GM23338 (cell line): ENCODE measurements around the gene HOXA3. TPM values are rescaled to one million over a fixed set of nuclear protein-coding genes. Genes with fewer than 3 reads are reported as not detected.

ENCODE experiments used
- ATAC-seq: fragments of 200-7000 bp; cut with Tn5 transposase; 3 replicates; pipeline ENCODE4 v1.9.1; 2020
- DNase-seq: peaks from one replicate; pipeline ENCODE4 v3.0.0-alpha.2; 2015; ENCODE audit warnings: low spot score
- H2AFZ ChIP-seq: fragments of 200-600 bp; sonication (generic); 2 replicates; pipeline ENCODE4 v1.8.0; 2016; ENCODE audit warnings: antibody characterized with exemption, mild to moderate bottlenecking, moderate library complexity
- H3F3A ChIP-seq: fragments of 200-600 bp; sonication (generic); replicated peaks from 2 replicates; pipeline ENCODE4 v1.8.0; 2017; ENCODE audit warnings: antibody characterized with exemption, mixed run types, low read depth
- H3K27ac ChIP-seq: fragments of 200-600 bp; sonication (generic); 2 replicates; pipeline ENCODE4 v1.6.1; 2016; ENCODE audit warnings: low read depth
- H3K27me3 ChIP-seq: fragments of 200-600 bp; sonication (generic); 2 replicates; pipeline ENCODE4 v1.8.0; 2016; ENCODE audit warnings: mild to moderate bottlenecking, mixed run types, moderate library complexity; ENCODE audit not compliant: insufficient read depth
- H3K36me3 ChIP-seq: fragments of 200-600 bp; sonication (generic); 2 replicates; pipeline ENCODE4 v1.8.0; 2016; ENCODE audit warnings: mild to moderate bottlenecking; ENCODE audit not compliant: insufficient read depth
- H3K4me1 ChIP-seq: fragments of 200-600 bp; sonication (generic); 2 replicates; pipeline ENCODE4 v1.8.0; 2016; ENCODE audit warnings: mild to moderate bottlenecking, moderate library complexity; ENCODE audit not compliant: insufficient read depth
- H3K4me2 ChIP-seq: fragments of 200-600 bp; sonication (generic); 2 replicates; pipeline ENCODE4 v1.7.1; 2017; ENCODE audit warnings: mixed run types
- H3K4me3 ChIP-seq: fragments of 200-600 bp; sonication (generic); 2 replicates; pipeline ENCODE4 v1.6.1; 2016; ENCODE audit warnings: mixed run types
- H3K79me2 ChIP-seq: fragments of 200-600 bp; sonication (generic); replicated peaks from 2 replicates; pipeline ENCODE4 v1.8.0; 2017; ENCODE audit warnings: mild to moderate bottlenecking; ENCODE audit not compliant: insufficient read depth
- H3K9me2 ChIP-seq: fragments of 200-600 bp; sonication (generic); 2 replicates; pipeline ENCODE4 v1.8.0; 2017; ENCODE audit not compliant: insufficient read depth
- H4K20me1 ChIP-seq: fragments of 200-600 bp; sonication (generic); replicated peaks from 2 replicates; pipeline ENCODE4 v1.8.0; 2017; ENCODE audit warnings: mild to moderate bottlenecking; ENCODE audit not compliant: insufficient read depth
- H3K27ac Mint-ChIP-seq: 2 replicates; pipeline ENCODE4 v1.8.0; 2020; ENCODE audit warnings: inconsistent platforms, mild to moderate bottlenecking, moderate library complexity, mixed read lengths
- H3K27me3 Mint-ChIP-seq: 3 replicates; pipeline ENCODE4 v1.8.0; 2022; ENCODE audit warnings: low read depth, mild to moderate bottlenecking, moderate library complexity, mixed read lengths, inconsistent platforms; ENCODE audit not compliant: insufficient read depth, poor library complexity
- H3K36me3 Mint-ChIP-seq: 3 replicates; pipeline ENCODE4 v1.8.0; 2021; ENCODE audit warnings: low read depth, mild to moderate bottlenecking, inconsistent platforms, moderate library complexity, mixed read lengths
- H3K4me1 Mint-ChIP-seq: 3 replicates; pipeline ENCODE4 v1.8.0; 2020; ENCODE audit warnings: mild to moderate bottlenecking, inconsistent platforms, mixed read lengths
- H3K4me3 Mint-ChIP-seq: 3 replicates; pipeline ENCODE4 v1.8.0; 2021; ENCODE audit warnings: moderate library complexity, mild to moderate bottlenecking, inconsistent platforms, mixed read lengths
- H3K9me3 Mint-ChIP-seq: 3 replicates; pipeline ENCODE4 v1.8.0; 2020; ENCODE audit warnings: moderate library complexity, mild to moderate bottlenecking, inconsistent platforms, mixed read lengths
- CREB1 ChIP-seq: fragments of 250-450 bp; sonication (Bioruptor Pico); IDR thresholded peaks from 2 replicates; pipeline ENCODE4 v1.5.0; 2020; ENCODE audit warnings: low read depth, mild to moderate bottlenecking, moderate library complexity
- EZH2 ChIP-seq: fragments of 200-600 bp; sonication (generic); IDR thresholded peaks from one replicate; pipeline ENCODE4 v1.8.0; 2017; ENCODE audit warnings: antibody characterized with exemption, mild to moderate bottlenecking, low read depth; ENCODE audit not compliant: unreplicated experiment
- EZH2phosphoT487 ChIP-seq: fragments of 200-600 bp; sonication (generic); IDR thresholded peaks from one replicate; pipeline ENCODE4 v1.8.1; 2018; ENCODE audit warnings: antibody characterized with exemption; ENCODE audit not compliant: unreplicated experiment
- JUNB ChIP-seq: IDR thresholded peaks from one replicate; pipeline ENCODE4 v1.6.1; 2016; ENCODE audit warnings: antibody characterized with exemption; ENCODE audit not compliant: unreplicated experiment
- POLR2AphosphoS5 ChIP-seq: IDR thresholded peaks from 2 replicates; pipeline ENCODE4 v1.6.1; 2016; ENCODE audit warnings: antibody characterized with exemption, low read depth
- ZNF114 ChIP-seq: fragments of 250-450 bp; sonication (Bioruptor Pico); IDR thresholded peaks from 2 replicates; pipeline ENCODE4 v1.5.0; 2020; ENCODE audit warnings: mild to moderate bottlenecking, moderate library complexity
- ZNF331 ChIP-seq: fragments of 250-450 bp; sonication (Bioruptor Pico); IDR thresholded peaks from 2 replicates; pipeline ENCODE4 v1.5.0; 2020; ENCODE audit warnings: low read depth, mild to moderate bottlenecking, moderate library complexity
- polyA plus RNA-seq: library from polyadenylated mRNA; unstranded; fragments of >200 nt; fragmentation: Nextera tagmentation; extraction: Ambion mirVana; gene quantifications from 2 replicates; pipeline ENCODE4 v1.2.1, GENCODE V29; 2016
- total RNA-seq: library from RNA; depleted of rRNA; stranded (reverse); fragments of >200 nt; shearing (Covaris generic); gene quantifications from 2 replicates; pipeline ENCODE4 v1.2.3, GENCODE V29; 2014
- TF ChIP-seq, protein P1 (sequence below): IDR thresholded peaks from one replicate; pipeline ENCODE4 v1.6.1; 2018; ENCODE audit warnings: antibody characterized with exemption; ENCODE audit not compliant: unreplicated experiment
- TF ChIP-seq, protein P2 (sequence below): IDR thresholded peaks from 2 replicates; pipeline ENCODE4 v1.6.1; 2016; ENCODE audit warnings: antibody characterized with exemption
- TF ChIP-seq, protein P3 (sequence below), 2 experiments: fragments of 200-600 bp in 1 of 2; sonication (generic) in 1 of 2; conservative IDR thresholded peaks; 2 replicates each; pipeline versions ENCODE4 v1.5.1 to v1.6.1; 2016 to 2017; ENCODE audit warnings: antibody characterized with exemption in 2 of 2, low read depth in 2 of 2, mild to moderate bottlenecking in 2 of 2, moderate library complexity in 1 of 2

Gene HOXA3
- total and polyA plus RNA-seq, 2 experiments from 2014 or later: not detected

DNA sequence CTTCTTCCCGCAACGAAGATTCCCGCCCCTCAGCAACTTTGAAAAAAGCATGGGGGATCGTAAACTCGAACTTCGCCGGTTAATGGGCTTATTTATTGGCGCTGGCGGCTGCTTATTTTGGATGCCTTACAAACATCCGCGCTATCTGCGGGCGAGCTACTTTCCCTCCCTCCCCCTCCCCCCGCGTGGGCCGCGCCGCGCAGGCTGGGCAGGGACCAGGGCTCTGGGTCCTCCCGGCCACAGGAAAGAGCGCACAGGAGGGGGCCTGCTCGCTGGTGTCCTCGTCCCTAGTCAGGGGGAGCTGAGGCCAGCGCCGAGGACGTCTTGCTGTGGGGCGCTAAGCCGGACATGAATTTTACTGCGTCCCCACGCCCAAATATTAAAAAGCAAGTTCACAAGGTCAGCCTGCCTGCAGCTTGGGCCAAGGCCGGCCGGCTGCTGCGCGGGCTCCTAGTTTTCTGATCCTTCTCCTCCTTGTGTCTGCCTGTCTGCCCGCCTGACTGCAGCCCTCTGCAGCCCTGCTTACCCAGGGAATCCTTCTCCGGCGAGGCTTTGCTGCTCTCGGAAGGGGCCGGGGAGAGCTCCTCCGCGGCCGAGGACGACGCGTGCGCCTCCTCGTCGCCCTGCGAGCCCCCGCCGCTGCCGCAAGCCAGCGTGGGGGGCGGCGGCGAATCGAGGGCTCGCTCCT lies 20.6 kb upstream of the HOXA3 start:
- peak; percentile 48 for DNase-seq
- ATAC-seq: peak; percentile 2; the same call in 2 of the 3 replicates
- Mint-ChIP-seq H3K36me3 (no peaks in the 10 kb centered on the region; the same call in 2 of the 3 replicates), H3K27ac (no peak overlapping the region), H3K4me3 (no peak overlapping the region), H3K9me3 (peaks cover 11% of the 10 kb centered on the region; the same call in 2 of the 3 replicates), H3K27me3 (peaks cover 95% of the 10 kb centered on the region), H3K4me1 (peaks cover 15% of the 10 kb centered on the region; the same call in 2 of the 3 replicates)
- Histone ChIP-seq H3F3A (peaks cover 51% of the 10 kb centered on the region), H4K20me1 (peaks cover 46% of the 10 kb centered on the region), H3K27me3 (peaks cover 100% of the 10 kb centered on the region), H3K79me2 (no peaks in the 10 kb centered on the region), H3K4me1 (peaks cover 29% of the 10 kb centered on the region), H3K4me2 (peak overlapping the region; percentile 70; the same call in 1 of the 2 replicates), H3K36me3 (no peaks in the 10 kb centered on the region), H3K9me2 (no peaks in the 10 kb centered on the region), H3K4me3 (peak overlapping the region; percentile 43; the same call in 1 of the 2 replicates), H2AFZ (no peak overlapping the region), H3K27ac (no peak overlapping the region)
- TF ChIP-seq ZNF331 (CRISPR knock-in tag) (no peak), JUNB (no peak), POLR2AphosphoS5 (no peak), EZH2 (peak; percentile 72)
- TF ChIP-seq, protein P1, sequence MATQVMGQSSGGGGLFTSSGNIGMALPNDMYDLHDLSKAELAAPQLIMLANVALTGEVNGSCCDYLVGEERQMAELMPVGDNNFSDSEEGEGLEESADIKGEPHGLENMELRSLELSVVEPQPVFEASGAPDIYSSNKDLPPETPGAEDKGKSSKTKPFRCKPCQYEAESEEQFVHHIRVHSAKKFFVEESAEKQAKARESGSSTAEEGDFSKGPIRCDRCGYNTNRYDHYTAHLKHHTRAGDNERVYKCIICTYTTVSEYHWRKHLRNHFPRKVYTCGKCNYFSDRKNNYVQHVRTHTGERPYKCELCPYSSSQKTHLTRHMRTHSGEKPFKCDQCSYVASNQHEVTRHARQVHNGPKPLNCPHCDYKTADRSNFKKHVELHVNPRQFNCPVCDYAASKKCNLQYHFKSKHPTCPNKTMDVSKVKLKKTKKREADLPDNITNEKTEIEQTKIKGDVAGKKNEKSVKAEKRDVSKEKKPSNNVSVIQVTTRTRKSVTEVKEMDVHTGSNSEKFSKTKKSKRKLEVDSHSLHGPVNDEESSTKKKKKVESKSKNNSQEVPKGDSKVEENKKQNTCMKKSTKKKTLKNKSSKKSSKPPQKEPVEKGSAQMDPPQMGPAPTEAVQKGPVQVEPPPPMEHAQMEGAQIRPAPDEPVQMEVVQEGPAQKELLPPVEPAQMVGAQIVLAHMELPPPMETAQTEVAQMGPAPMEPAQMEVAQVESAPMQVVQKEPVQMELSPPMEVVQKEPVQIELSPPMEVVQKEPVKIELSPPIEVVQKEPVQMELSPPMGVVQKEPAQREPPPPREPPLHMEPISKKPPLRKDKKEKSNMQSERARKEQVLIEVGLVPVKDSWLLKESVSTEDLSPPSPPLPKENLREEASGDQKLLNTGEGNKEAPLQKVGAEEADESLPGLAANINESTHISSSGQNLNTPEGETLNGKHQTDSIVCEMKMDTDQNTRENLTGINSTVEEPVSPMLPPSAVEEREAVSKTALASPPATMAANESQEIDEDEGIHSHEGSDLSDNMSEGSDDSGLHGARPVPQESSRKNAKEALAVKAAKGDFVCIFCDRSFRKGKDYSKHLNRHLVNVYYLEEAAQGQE: no peak
- TF ChIP-seq, protein P2, sequence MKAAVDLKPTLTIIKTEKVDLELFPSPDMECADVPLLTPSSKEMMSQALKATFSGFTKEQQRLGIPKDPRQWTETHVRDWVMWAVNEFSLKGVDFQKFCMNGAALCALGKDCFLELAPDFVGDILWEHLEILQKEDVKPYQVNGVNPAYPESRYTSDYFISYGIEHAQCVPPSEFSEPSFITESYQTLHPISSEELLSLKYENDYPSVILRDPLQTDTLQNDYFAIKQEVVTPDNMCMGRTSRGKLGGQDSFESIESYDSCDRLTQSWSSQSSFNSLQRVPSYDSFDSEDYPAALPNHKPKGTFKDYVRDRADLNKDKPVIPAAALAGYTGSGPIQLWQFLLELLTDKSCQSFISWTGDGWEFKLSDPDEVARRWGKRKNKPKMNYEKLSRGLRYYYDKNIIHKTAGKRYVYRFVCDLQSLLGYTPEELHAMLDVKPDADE: no peak

DNA sequence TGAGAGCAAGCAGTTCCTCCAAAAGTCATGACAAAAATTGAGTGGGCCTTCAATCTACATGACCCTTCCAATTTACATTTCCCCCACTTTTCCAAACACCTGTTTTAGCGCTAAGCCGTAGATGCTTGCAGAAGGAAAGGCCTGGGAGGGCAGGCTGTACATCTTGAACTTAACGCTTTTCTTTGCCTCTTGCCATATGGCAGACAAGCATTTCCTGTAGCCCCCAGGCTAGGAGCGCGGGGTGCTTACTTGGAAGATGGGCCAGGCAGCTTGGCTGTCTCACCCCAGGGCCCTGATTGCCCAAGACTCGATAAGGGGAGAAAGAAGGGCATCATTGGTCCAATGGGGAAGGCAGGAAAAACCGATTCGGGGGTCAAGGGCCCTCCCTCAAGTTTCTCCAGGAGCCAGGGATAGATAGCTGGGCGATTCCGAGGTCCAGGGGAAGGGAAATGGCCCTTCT lies 20.0 kb upstream of the HOXA3 start:
- no peak overlapping the region for H3K27ac Mint-ChIP-seq
- peaks cover 95% of the 10 kb centered on the region for H3K27me3 Mint-ChIP-seq
- H3K79me2 ChIP-seq: no peaks in the 10 kb centered on the region
- H3F3A ChIP-seq: peaks cover 50% of the 10 kb centered on the region
- H3K27ac ChIP-seq: no peak overlapping the region
- H3K4me1 ChIP-seq: peaks cover 29% of the 10 kb centered on the region
- H3K9me2 ChIP-seq: no peaks in the 10 kb centered on the region
- H4K20me1 ChIP-seq: peaks cover 47% of the 10 kb centered on the region
- H3K27me3 ChIP-seq: peaks cover 100% of the 10 kb centered on the region
- peaks cover 15% of the 10 kb centered on the region; the same call in 2 of the 3 replicates for H3K4me1 Mint-ChIP-seq
- H3K4me2 ChIP-seq: no peak overlapping the region; the same call in 1 of the 2 replicates
- no peak overlapping the region for H3K4me3 Mint-ChIP-seq
- H3K9me3 Mint-ChIP-seq: peaks cover 11% of the 10 kb centered on the region; the same call in 2 of the 3 replicates
- no peaks in the 10 kb centered on the region for H3K36me3 ChIP-seq
- ATAC-seq (no peak), DNase-seq (no peak)
- H3K4me3 ChIP-seq: no peak overlapping the region
- no peak overlapping the region for H2AFZ ChIP-seq
- no peaks in the 10 kb centered on the region; the same call in 2 of the 3 replicates for H3K36me3 Mint-ChIP-seq
- peak; percentile 70 for TF ChIP-seq EZH2
- peak; percentile 58 for TF ChIP-seq EZH2phosphoT487
- TF ChIP-seq, protein P3, sequence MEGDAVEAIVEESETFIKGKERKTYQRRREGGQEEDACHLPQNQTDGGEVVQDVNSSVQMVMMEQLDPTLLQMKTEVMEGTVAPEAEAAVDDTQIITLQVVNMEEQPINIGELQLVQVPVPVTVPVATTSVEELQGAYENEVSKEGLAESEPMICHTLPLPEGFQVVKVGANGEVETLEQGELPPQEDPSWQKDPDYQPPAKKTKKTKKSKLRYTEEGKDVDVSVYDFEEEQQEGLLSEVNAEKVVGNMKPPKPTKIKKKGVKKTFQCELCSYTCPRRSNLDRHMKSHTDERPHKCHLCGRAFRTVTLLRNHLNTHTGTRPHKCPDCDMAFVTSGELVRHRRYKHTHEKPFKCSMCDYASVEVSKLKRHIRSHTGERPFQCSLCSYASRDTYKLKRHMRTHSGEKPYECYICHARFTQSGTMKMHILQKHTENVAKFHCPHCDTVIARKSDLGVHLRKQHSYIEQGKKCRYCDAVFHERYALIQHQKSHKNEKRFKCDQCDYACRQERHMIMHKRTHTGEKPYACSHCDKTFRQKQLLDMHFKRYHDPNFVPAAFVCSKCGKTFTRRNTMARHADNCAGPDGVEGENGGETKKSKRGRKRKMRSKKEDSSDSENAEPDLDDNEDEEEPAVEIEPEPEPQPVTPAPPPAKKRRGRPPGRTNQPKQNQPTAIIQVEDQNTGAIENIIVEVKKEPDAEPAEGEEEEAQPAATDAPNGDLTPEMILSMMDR (conservative IDR thresholded peaks at IDR 0.05; ENCODE audit: low read depth in 2 of 2): no peak
- TF ChIP-seq CREB1 (CRISPR knock-in tag): no peak
- no peak for TF ChIP-seq ZNF114 (CRISPR knock-in tag)
